Astrocyte (in vitro differentiated cells and primary cell): ENCODE measurements around the gene LRMDA. TPM values are rescaled to one million over a fixed set of nuclear protein-coding genes. Genes with fewer than 3 reads are reported as not detected.
"Not testable (repeated sequence)": the region's sequence is repeated elsewhere in the genome, so short reads cannot be mapped to it uniquely, and the experiment has no call there.

Experiments
- DNase-seq: peaks from one replicate; pipeline ENCODE4 v3.0.0-alpha.2; 2010; ENCODE audit warnings: low read depth
- FAIRE-seq: peaks from 2 replicates; lab custom pipeline; 2011; peaks lifted over from hg19 to GRCh38; lab: Jason Lieb, UNC
- H2AFZ ChIP-seq: 2 replicates; pipeline ENCODE4 v1.6.0; 2012; ENCODE audit warnings: low read depth, low read length, inconsistent platforms
- H3K27ac ChIP-seq: 2 replicates; pipeline ENCODE4 v1.5.1; 2011; ENCODE audit warnings: low read depth, low read length, inconsistent platforms
- H3K27me3 ChIP-seq: 2 replicates; pipeline ENCODE4 v1.6.0; 2011; ENCODE audit warnings: low read length, inconsistent platforms; ENCODE audit not compliant: insufficient read depth
- H3K36me3 ChIP-seq: 2 replicates; pipeline ENCODE4 v1.5.1; 2011; ENCODE audit warnings: low read length, inconsistent platforms; ENCODE audit not compliant: insufficient read depth
- H3K4me1 ChIP-seq: 2 replicates; pipeline ENCODE4 v1.5.1; 2011; ENCODE audit warnings: low read length, inconsistent platforms; ENCODE audit not compliant: insufficient read depth
- H3K4me2 ChIP-seq: 2 replicates; pipeline ENCODE4 v1.6.0; 2012; ENCODE audit warnings: low read length, inconsistent platforms
- H3K4me3 ChIP-seq: 2 replicates; pipeline ENCODE4 v1.5.1; 2011; ENCODE audit warnings: low read depth, mild to moderate bottlenecking, low read length, inconsistent platforms; ENCODE audit not compliant: insufficient read depth
- H3K79me2 ChIP-seq: 2 replicates; pipeline ENCODE4 v1.6.0; 2012; ENCODE audit warnings: mild to moderate bottlenecking, low read length, inconsistent platforms; ENCODE audit not compliant: insufficient read depth
- H3K9ac ChIP-seq: 2 replicates; pipeline ENCODE4 v1.6.0; 2012; ENCODE audit warnings: mild to moderate bottlenecking, low read length, inconsistent platforms
- H3K9me3 ChIP-seq: 2 replicates; pipeline ENCODE4 v1.5.1; 2012; ENCODE audit warnings: low read depth, mild to moderate bottlenecking, low read length, inconsistent platforms; ENCODE audit not compliant: insufficient read depth
- H4K20me1 ChIP-seq: 2 replicates; pipeline ENCODE4 v1.6.0; 2012; ENCODE audit warnings: low read length, inconsistent platforms; ENCODE audit not compliant: insufficient read depth
- H3K27ac Mint-ChIP-seq: one replicate; pipeline ENCODE4 v1.8.0; 2021; ENCODE audit warnings: mild to moderate bottlenecking, mixed read lengths; ENCODE audit not compliant: unreplicated experiment
- H3K27me3 Mint-ChIP-seq: one replicate; pipeline ENCODE4 v1.8.0; 2021; ENCODE audit warnings: low read depth, mixed read lengths; ENCODE audit not compliant: unreplicated experiment
- H3K36me3 Mint-ChIP-seq: one replicate; pipeline ENCODE4 v1.8.0; 2021; ENCODE audit warnings: low read depth, mixed read lengths; ENCODE audit not compliant: unreplicated experiment
- H3K4me1 Mint-ChIP-seq: one replicate; pipeline ENCODE4 v1.8.0; 2021; ENCODE audit warnings: low read depth, mixed read lengths; ENCODE audit not compliant: unreplicated experiment
- H3K4me3 Mint-ChIP-seq: one replicate; pipeline ENCODE4 v1.8.0; 2021; ENCODE audit warnings: mild to moderate bottlenecking, moderate library complexity, mixed read lengths; ENCODE audit not compliant: unreplicated experiment
- H3K9me3 Mint-ChIP-seq: one replicate; pipeline ENCODE4 v1.8.0; 2021; ENCODE audit warnings: mild to moderate bottlenecking, mixed read lengths; ENCODE audit not compliant: unreplicated experiment
- CTCF ChIP-seq: IDR thresholded peaks from 2 replicates; pipeline ENCODE4 v1.5.1; 2011; ENCODE audit warnings: low read depth, mild to moderate bottlenecking, inconsistent platforms, low read length, moderate library complexity; ENCODE audit not compliant: insufficient read depth
- EZH2 ChIP-seq: IDR thresholded peaks from 2 replicates; pipeline ENCODE4 v1.6.1; 2012; ENCODE audit warnings: mild to moderate bottlenecking, low read length, inconsistent platforms; ENCODE audit not compliant: insufficient read depth
- total RNA-seq: library from RNA; stranded (reverse); gene quantifications from 2 replicates; pipeline ENCODE4 v1.2.1, GENCODE V29; 2021

LRMDA gene
- total RNA-seq, 1 donor from 2014 or later, result 2.7 TPM

GRCh38 chr10:75521194-75521829 is 89.9 kb downstream of the LRMDA start:
- not testable (repeated sequence) for H3K4me1 ChIP-seq, H3K4me2 ChIP-seq, H3K79me2 ChIP-seq, H3K4me1 Mint-ChIP-seq, H3K36me3 ChIP-seq, H3K27ac ChIP-seq, DNase-seq, H3K4me3 ChIP-seq, H3K27me3 ChIP-seq, H3K27ac Mint-ChIP-seq, H4K20me1 ChIP-seq, H3K4me3 Mint-ChIP-seq, H3K9ac ChIP-seq, FAIRE-seq, H3K9me3 ChIP-seq, H3K36me3 Mint-ChIP-seq, H2AFZ ChIP-seq
- Mint-ChIP-seq H3K9me3 (peaks cover 27% of the 10 kb centered on the region), H3K27me3 (peaks cover 28% of the 10 kb centered on the region)

DNA sequence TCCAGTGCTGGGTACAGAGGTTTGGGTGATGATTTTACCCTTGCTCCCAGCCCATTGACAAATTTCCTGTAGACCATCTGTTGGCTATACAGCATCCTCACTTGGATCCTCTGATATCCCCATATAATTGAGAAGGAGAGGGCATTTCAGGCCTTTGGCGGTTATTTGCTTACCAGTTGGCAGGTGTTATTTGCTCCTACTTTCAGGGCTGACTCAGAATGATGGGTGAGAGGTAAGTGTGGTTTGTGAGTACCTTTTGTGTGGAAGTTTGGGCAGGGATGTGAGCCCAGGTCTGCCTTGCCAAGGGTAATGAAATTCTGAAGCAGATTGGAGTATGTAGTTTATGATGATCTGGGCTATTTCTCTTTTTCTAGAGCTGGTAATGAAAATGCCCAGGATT is 93.6 kb downstream of the LRMDA start:
- H3K4me2 ChIP-seq, result no peak overlapping the region
- no peak overlapping the region for H3K4me3 ChIP-seq
- TF ChIP-seq EZH2, result no peak
- no peak for TF ChIP-seq CTCF
- no peak overlapping the region for H3K9ac ChIP-seq
- H3K27ac ChIP-seq, result no peak overlapping the region
- Mint-ChIP-seq H3K27me3 (peaks cover 15% of the 10 kb centered on the region), H3K9me3 (peaks cover 6% of the 10 kb centered on the region), H3K4me3 (no peak overlapping the region), H3K4me1 (no peaks in the 10 kb centered on the region), H3K27ac (no peak overlapping the region), H3K36me3 (no peaks in the 10 kb centered on the region)
- H2AFZ ChIP-seq, result no peak overlapping the region
- FAIRE-seq, result no peak
- H3K79me2 ChIP-seq, result no peaks in the 10 kb centered on the region
- no peaks in the 10 kb centered on the region for H4K20me1 ChIP-seq
- H3K9me3 ChIP-seq, result peaks cover 3% of the 10 kb centered on the region
- H3K27me3 ChIP-seq, result peaks cover 4% of the 10 kb centered on the region
- H3K36me3 ChIP-seq, result no peaks in the 10 kb centered on the region
- H3K4me1 ChIP-seq, result no peaks in the 10 kb centered on the region
- no peak for DNase-seq

- H3K27ac Mint-ChIP-seq, result no peak overlapping the region
- peaks cover 4% of the 10 kb centered on the region for H3K27me3 ChIP-seq
- TF ChIP-seq EZH2 (no peak), CTCF (no peak)
- no peaks in the 10 kb centered on the region for H3K36me3 ChIP-seq
- peak; percentile 46 for DNase-seq
- H3K4me1 Mint-ChIP-seq, result peaks cover 3% of the 10 kb centered on the region
- H3K4me3 ChIP-seq, result no peak overlapping the region
- H3K4me3 Mint-ChIP-seq, result no peak overlapping the region
- no peaks in the 10 kb centered on the region for H3K36me3 Mint-ChIP-seq
- no peak overlapping the region for H3K27ac ChIP-seq
- H3K9ac ChIP-seq, result no peak overlapping the region
- peaks cover 4% of the 10 kb centered on the region for H3K9me3 Mint-ChIP-seq
- H3K4me1 ChIP-seq, result peaks cover 5% of the 10 kb centered on the region
- FAIRE-seq, result no peak
- H4K20me1 ChIP-seq, result no peaks in the 10 kb centered on the region
- no peaks in the 10 kb centered on the region for H3K79me2 ChIP-seq
- no peak overlapping the region for H2AFZ ChIP-seq
- H3K9me3 ChIP-seq, result peaks cover 3% of the 10 kb centered on the region
- peaks cover 13% of the 10 kb centered on the region for H3K27me3 Mint-ChIP-seq
- H3K4me2 ChIP-seq, result no peak overlapping the region
These were observed 94.2 kb downstream of the LRMDA start for GRCh38 chr10:75525646-75526045.
